Activated CD4-positive, alpha-beta memory T cell treated with anti-CD3 and anti-CD28 coated beads for 36 hours (primary cell): ENCODE data around the gene NDUFS6. TPM values are rescaled to one million over a fixed set of nuclear protein-coding genes. Genes with fewer than 3 reads are reported as not detected.

Source experiments
- CTCF ChIA-PET: fragments of 350-600 bp; sonication (Branson Sonifier 250); formaldehyde crosslinking; loops from one replicate; lab custom pipeline; 2021; ENCODE audit warnings: antibody characterized with exemption, inconsistent platforms; lab: Charles Lee
- POLR2A ChIA-PET: fragments of 350-600 bp; sonication (Branson Sonifier 250); formaldehyde crosslinking; loops from one replicate; lab custom pipeline; 2021; ENCODE audit warnings: antibody characterized with exemption; lab: Charles Lee
- DNase-seq: peaks from one replicate; pipeline ENCODE4 v3.0.0-alpha.2; 2020
- H3K27ac Mint-ChIP-seq: one replicate; pipeline ENCODE4 v1.8.0; 2021; ENCODE audit warnings: mixed read lengths
- H3K27me3 Mint-ChIP-seq: one replicate; pipeline ENCODE4 v1.8.0; 2021; ENCODE audit warnings: mixed read lengths
- H3K36me3 Mint-ChIP-seq: one replicate; pipeline ENCODE4 v1.8.0; 2021; ENCODE audit warnings: mixed read lengths
- H3K4me1 Mint-ChIP-seq: one replicate; pipeline ENCODE4 v1.8.0; 2021; ENCODE audit warnings: low read depth, mixed read lengths
- H3K4me3 Mint-ChIP-seq: one replicate; pipeline ENCODE4 v1.8.0; 2021; ENCODE audit warnings: mild to moderate bottlenecking, mixed read lengths
- H3K9me3 Mint-ChIP-seq: one replicate; pipeline ENCODE4 v1.8.0; 2021; ENCODE audit warnings: mixed read lengths
- intact Hi-C: fragments of 100-400 bp; cut with micrococcal nuclease; formaldehyde crosslinking; loops from one replicate; pipeline ENCODE4 v1.15.1; 2023
- total RNA-seq, 2 experiments: library from RNA; stranded (reverse); gene quantifications; one replicate each; pipeline ENCODE4 v1.2.3, GENCODE V29; 2021

The NDUFS6 gene
- total RNA-seq, 2 experiments from 2014 or later = 38.9 to 39.5 TPM

- POLR2A ChIA-PET = no interaction called here
- no peak for DNase-seq
These were observed 59.7 kb downstream of the NDUFS6 start for GRCh38 chr5:1860949-1861348.

DNA sequence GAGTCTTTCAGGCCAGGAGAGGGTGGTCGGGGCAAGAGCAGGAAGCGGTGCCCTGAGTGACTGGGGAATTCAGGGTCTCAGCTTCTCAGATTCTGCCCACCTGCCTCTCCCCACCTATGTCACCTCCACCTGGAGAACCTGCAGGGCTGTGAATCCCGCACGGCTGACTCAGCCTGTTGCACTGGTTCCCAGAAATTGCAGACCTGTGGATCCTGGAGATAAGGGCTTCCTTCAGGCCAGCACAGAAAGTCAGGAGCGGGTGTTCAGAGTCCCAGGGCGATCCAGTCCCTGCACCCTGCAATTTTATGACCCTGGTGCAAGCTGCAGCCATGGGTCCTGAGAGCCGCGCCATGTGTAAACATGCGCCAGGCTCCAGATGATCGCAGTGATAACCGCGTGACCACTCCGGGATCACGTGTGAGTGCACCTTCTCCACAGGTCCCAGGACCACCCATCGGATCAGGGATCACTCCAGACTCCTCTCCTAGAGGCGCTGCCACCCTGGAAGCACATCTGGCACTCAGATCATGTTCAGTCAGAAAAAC, 63.8 kb downstream of the NDUFS6 start:
- ChIA-PET POLR2A (no interaction called here), CTCF (no interaction called here)
- Mint-ChIP-seq H3K9me3 (no peaks in the 10 kb centered on the region), H3K4me1 (no peaks in the 10 kb centered on the region), H3K4me3 (no peak overlapping the region), H3K27me3 (peaks cover 23% of the 10 kb centered on the region), H3K27ac (no peak overlapping the region), H3K36me3 (no peaks in the 10 kb centered on the region)
- no peak for DNase-seq
- intact Hi-C loops = no loop called here

More at GRCh38 chr5:1860949-1861348, 59.7 kb downstream of the NDUFS6 start:
- no peak overlapping the region for H3K4me3 Mint-ChIP-seq
- H3K9me3 Mint-ChIP-seq = no peaks in the 10 kb centered on the region
- H3K36me3 Mint-ChIP-seq = no peaks in the 10 kb centered on the region
- intact Hi-C loops = no loop called here
- H3K27me3 Mint-ChIP-seq = peaks cover 19% of the 10 kb centered on the region
- CTCF ChIA-PET = no interaction called here
- H3K27ac Mint-ChIP-seq = no peak overlapping the region
- no peaks in the 10 kb centered on the region for H3K4me1 Mint-ChIP-seq

DNA sequence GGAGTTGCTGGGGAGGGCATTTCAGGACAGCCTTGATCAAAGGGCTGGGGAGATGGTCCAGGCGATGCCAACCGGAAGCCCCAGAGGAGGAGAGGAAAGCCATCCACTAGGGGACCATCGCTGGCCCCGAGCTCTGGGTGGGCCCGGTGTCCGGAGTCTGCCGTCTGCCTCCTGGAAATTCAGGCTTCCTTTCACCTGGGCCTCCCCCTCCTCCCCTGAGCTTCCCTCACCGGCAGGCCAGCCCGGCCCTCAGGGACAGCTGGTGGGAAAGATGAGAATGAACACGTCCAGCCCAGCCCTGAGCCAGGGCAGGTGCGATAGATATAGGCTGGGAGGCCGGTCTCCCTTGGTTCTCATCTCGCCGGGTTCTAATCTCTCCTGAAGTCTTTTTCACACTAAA, 64.3 kb downstream of the NDUFS6 start:
- Mint-ChIP-seq H3K4me3 (no peak overlapping the region), H3K27me3 (peaks cover 23% of the 10 kb centered on the region), H3K36me3 (no peaks in the 10 kb centered on the region), H3K27ac (no peak overlapping the region), H3K9me3 (no peaks in the 10 kb centered on the region), H3K4me1 (no peaks in the 10 kb centered on the region)
- ChIA-PET POLR2A (no interaction called here), CTCF (no interaction called here)
- intact Hi-C loops = no loop called here
- DNase-seq = no peak

Other genes starting within 250 kb of the NDUFS6 start
- gene MRPL36, start 1.6 kb upstream of the NDUFS6 start, total RNA-seq = 10 to 100 TPM; 60.8 to 64.7 TPM
- gene IRX4, start 81.5 kb downstream of the NDUFS6 start, total RNA-seq = not detected